ENCODE measurements around the gene VTI1A. TPM values are rescaled to one million over a fixed set of nuclear protein-coding genes. Genes with fewer than 3 reads are reported as not detected.

VTI1A gene
- total and polyA plus RNA-seq, 2 of the 4 experiments (the other 2 are of a cell fraction) = 9.7 to 24.9 TPM

GRCh38 chr10:112581921-112582320 lies 134.9 kb downstream of the VTI1A start:
- TF ChIP-seq MAZ (IDR thresholded peaks at IDR 0.05; ENCODE audit: borderline replicate concordance, low read depth, low read length) (no peak), RAD21 (IDR thresholded peaks at IDR 0.05; ENCODE audit: low read length) (no peak), RCOR1 (IDR thresholded peaks at IDR 0.05; ENCODE audit: insufficient replicate concordance, low read length) (no peak), CEBPB (IDR thresholded peaks at IDR 0.05; ENCODE audit: low read depth, low read length) (no peak), CHD1 (IDR thresholded peaks at IDR 0.05; ENCODE audit: low read depth, low read length) (no peak), ELK1 (IDR thresholded peaks at IDR 0.05; ENCODE audit: borderline replicate concordance, low read depth, low read length) (no peak), SMC3 (IDR thresholded peaks at IDR 0.05; ENCODE audit: low read depth, low read length) (no peak), RFX5 (IDR thresholded peaks at IDR 0.05; ENCODE audit: low read depth, low read length) (no peak), MAFK (IDR thresholded peaks at IDR 0.05; ENCODE audit: low read depth, low read length) (no peak), FOS (IDR thresholded peaks at IDR 0.05; ENCODE audit: low read depth, low read length) (no peak), BHLHE40 (IDR thresholded peaks at IDR 0.05; ENCODE audit: low read depth, low read length) (no peak), NFE2L2 (IDR thresholded peaks at IDR 0.05; ENCODE audit: low read depth, low read length) (no peak), MXI1 (IDR thresholded peaks at IDR 0.05; ENCODE audit: borderline replicate concordance, low read depth, low read length) (no peak)
- TF ChIP-seq, protein P1, sequence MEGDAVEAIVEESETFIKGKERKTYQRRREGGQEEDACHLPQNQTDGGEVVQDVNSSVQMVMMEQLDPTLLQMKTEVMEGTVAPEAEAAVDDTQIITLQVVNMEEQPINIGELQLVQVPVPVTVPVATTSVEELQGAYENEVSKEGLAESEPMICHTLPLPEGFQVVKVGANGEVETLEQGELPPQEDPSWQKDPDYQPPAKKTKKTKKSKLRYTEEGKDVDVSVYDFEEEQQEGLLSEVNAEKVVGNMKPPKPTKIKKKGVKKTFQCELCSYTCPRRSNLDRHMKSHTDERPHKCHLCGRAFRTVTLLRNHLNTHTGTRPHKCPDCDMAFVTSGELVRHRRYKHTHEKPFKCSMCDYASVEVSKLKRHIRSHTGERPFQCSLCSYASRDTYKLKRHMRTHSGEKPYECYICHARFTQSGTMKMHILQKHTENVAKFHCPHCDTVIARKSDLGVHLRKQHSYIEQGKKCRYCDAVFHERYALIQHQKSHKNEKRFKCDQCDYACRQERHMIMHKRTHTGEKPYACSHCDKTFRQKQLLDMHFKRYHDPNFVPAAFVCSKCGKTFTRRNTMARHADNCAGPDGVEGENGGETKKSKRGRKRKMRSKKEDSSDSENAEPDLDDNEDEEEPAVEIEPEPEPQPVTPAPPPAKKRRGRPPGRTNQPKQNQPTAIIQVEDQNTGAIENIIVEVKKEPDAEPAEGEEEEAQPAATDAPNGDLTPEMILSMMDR (conservative IDR thresholded peaks at IDR 0.05; ENCODE audit: low read depth, low read length) = no peak
- TF ChIP-seq, protein P2, sequence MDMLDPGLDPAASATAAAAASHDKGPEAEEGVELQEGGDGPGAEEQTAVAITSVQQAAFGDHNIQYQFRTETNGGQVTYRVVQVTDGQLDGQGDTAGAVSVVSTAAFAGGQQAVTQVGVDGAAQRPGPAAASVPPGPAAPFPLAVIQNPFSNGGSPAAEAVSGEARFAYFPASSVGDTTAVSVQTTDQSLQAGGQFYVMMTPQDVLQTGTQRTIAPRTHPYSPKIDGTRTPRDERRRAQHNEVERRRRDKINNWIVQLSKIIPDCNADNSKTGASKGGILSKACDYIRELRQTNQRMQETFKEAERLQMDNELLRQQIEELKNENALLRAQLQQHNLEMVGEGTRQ (IDR thresholded peaks at IDR 0.05; ENCODE audit: low read depth, low read length) = no peak
- H2BK120ac ChIP-seq (ENCODE audit: low read depth, low read length) = no peak overlapping the region
- H2BK15ac ChIP-seq (ENCODE audit: low read depth, low read length) = no peak overlapping the region
- H4K5ac ChIP-seq (ENCODE audit: low read depth, low read length) = no peak overlapping the region
- H3K56ac ChIP-seq (ENCODE audit: extremely low read depth, insufficient read depth, low read length) = no peak overlapping the region
- H3K4ac ChIP-seq (ENCODE audit: low read depth, low read length) = no peak overlapping the region
- ChIA-PET POLR2A (ENCODE audit: unreplicated experiment) (no interaction called here), CTCF (no interaction called here)
- no peak overlapping the region for H2AFZ ChIP-seq (replicated peaks; ENCODE audit: low read length, poor library complexity)
- H3K23ac ChIP-seq (ENCODE audit: low read depth, low read length) = no peak overlapping the region
- H2AK9ac ChIP-seq (replicated peaks; ENCODE audit: low read depth, low read length, poor library complexity) = no peak overlapping the region
- in situ Hi-C loops (cut with MboI; ENCODE audit: low sequenced_read_pairs) = no loop called here
- H3K9me1 ChIP-seq (ENCODE audit: insufficient read depth, low read length) = peaks cover 7% of the 10 kb centered on the region
- H3K27me3 ChIP-seq (ENCODE audit: control insufficient read depth, insufficient read depth, low read length) = no peaks in the 10 kb centered on the region
- peaks cover 1% of the 10 kb centered on the region; the same call in 1 of the 2 replicates for H3K36me3 ChIP-seq (ENCODE audit: control insufficient read depth, insufficient read depth, low read length)
- no peak overlapping the region for H3K14ac ChIP-seq (replicated peaks; ENCODE audit: low read depth, low read length)
- no peak for ATAC-seq (ENCODE audit: low read depth)
- no peak for DNase-seq
- H3K27ac ChIP-seq (ENCODE audit: insufficient read depth, low read length) = no peak overlapping the region
- peaks cover 2% of the 10 kb centered on the region for H3K4me1 ChIP-seq (ENCODE audit: control insufficient read depth, insufficient read depth, low read length)
- intact Hi-C loops (cut with micrococcal nuclease) = no loop called here
- H3K18ac ChIP-seq (ENCODE audit: low read depth, low read length) = no peak overlapping the region
- BruUV-seq (replicated peaks) = no TSS peak
- H3K4me3 ChIP-seq (ENCODE audit: insufficient read depth, low read depth, low read length) = no peak overlapping the region
- H3K9me3 ChIP-seq (ENCODE audit: control insufficient read depth, insufficient read depth, low read length) = no peaks in the 10 kb centered on the region
- no peak overlapping the region for H2BK5ac ChIP-seq (ENCODE audit: low read depth, low read length, poor library complexity, severe bottlenecking)
- no peak overlapping the region for H4K91ac ChIP-seq (ENCODE audit: insufficient read depth, low read depth, low read length)
- no peak overlapping the region for H3K4me2 ChIP-seq (ENCODE audit: low read depth, low read length)
- no peak overlapping the region for H2AK5ac ChIP-seq (ENCODE audit: low read depth, low read length)
- no CpG with 5 or more reads among the region's 4 CpGs for WGBS, 2 experiments (ENCODE audit: extremely low coverage in 2 of 2, insufficient read length in 1 of 2)
- no peak overlapping the region for H2BK20ac ChIP-seq (ENCODE audit: low read depth, low read length)
- peaks cover 4% of the 10 kb centered on the region; the same call in 1 of the 2 replicates for H4K20me1 ChIP-seq (ENCODE audit: insufficient read depth, low read length)
- H3K79me1 ChIP-seq (ENCODE audit: low read depth in 1 of 2, low read length in 2 of 2) = no peaks in the 10 kb centered on the region; a peak in 1 of 4 replicates
- no peak overlapping the region for H3K9ac ChIP-seq (ENCODE audit: low read depth, low read length)
- H4K8ac ChIP-seq (ENCODE audit: low read depth in 2 of 2, low read length in 2 of 2) = no peak overlapping the region
- dilution Hi-C loops (cut with HindIII; ENCODE audit: low sequenced_read_pairs, unreplicated experiment) = no loop called here

Data from IMR-90 (cell line).